Brain microvascular endothelial cell (primary cell): ENCODE data around the gene CFAP54.
"Not testable (repeated sequence)": the region's sequence is repeated elsewhere in the genome, so short reads cannot be mapped to it uniquely, and the experiment has no call there.

ENCODE experiments used
- DNase-seq: peaks from one replicate; pipeline ENCODE4 v3.0.0-alpha.2; 2020
- H3K27ac ChIP-seq: fragments of 250-450 bp; sonication (Bioruptor Pico); 2 replicates; pipeline ENCODE4 v1.5.1; 2020; ENCODE audit warnings: mild to moderate bottlenecking, moderate library complexity
- H3K27me3 ChIP-seq: fragments of 250-450 bp; sonication (Bioruptor Pico); replicated peaks from 2 replicates; pipeline ENCODE4 v1.5.1; 2020; ENCODE audit warnings: mild to moderate bottlenecking
- H3K36me3 ChIP-seq: fragments of 250-450 bp; sonication (Bioruptor Pico); replicated peaks from 2 replicates; pipeline ENCODE4 v1.5.1; 2020; ENCODE audit warnings: mild to moderate bottlenecking
- H3K4me3 ChIP-seq: 2 replicates; pipeline ENCODE4 v1.5.1; 2011; ENCODE audit warnings: low read depth, mild to moderate bottlenecking, control low read depth, low read length, moderate library complexity
- in situ Hi-C: cut with HindIII; loops from 2 replicates; pipeline ENCODE4 v1.10.0; 2017; ENCODE audit warnings: low sequenced_read_pairs, low pct_ligation_motif_present
- TF ChIP-seq, protein P1 (sequence below): IDR thresholded peaks from 2 replicates; pipeline ENCODE4 v1.5.1; 2011; ENCODE audit warnings: low read depth, mild to moderate bottlenecking, moderate library complexity, low read length, control low read depth, inconsistent platforms; ENCODE audit errors: missing control alignments

The CFAP54 gene

DNA sequence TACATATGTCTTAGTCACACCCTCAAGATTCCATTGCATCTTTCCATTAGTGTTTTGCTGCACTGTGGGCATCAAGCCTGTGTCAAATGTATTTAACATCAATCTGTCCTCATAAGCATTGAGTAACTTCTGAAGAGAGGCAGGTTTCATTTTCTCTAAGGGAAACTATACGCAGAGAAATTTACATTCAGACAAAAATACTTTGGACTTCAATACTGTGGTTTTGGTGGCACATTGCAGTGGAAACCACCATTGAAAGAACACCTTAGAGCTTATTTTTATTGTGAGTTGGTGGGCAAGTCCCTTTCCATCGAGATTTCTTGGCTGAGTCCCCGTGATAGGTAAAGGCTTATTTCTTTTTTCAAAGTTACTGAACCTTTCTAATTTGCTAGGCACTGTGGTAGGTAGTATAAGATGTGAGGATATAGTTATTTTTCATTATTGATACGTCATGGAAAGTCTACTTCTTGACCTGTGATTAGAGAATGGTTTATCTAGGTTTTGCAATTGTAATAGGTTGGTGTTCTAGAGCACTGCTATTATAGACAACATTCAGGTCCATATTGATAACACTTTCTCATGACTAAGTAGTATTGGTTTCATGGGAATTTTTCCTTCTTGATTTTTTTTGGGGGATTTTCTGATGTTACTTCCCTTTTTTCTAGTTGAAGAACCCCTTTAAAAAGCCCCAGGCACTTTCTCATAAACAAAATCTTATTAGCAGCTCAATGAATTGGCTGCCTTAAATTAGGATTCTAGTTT is 81.9 kb downstream of the CFAP54 start:
- TF ChIP-seq, protein P1, sequence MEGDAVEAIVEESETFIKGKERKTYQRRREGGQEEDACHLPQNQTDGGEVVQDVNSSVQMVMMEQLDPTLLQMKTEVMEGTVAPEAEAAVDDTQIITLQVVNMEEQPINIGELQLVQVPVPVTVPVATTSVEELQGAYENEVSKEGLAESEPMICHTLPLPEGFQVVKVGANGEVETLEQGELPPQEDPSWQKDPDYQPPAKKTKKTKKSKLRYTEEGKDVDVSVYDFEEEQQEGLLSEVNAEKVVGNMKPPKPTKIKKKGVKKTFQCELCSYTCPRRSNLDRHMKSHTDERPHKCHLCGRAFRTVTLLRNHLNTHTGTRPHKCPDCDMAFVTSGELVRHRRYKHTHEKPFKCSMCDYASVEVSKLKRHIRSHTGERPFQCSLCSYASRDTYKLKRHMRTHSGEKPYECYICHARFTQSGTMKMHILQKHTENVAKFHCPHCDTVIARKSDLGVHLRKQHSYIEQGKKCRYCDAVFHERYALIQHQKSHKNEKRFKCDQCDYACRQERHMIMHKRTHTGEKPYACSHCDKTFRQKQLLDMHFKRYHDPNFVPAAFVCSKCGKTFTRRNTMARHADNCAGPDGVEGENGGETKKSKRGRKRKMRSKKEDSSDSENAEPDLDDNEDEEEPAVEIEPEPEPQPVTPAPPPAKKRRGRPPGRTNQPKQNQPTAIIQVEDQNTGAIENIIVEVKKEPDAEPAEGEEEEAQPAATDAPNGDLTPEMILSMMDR, result no peak
- no peaks in the 10 kb centered on the region for H3K27me3 ChIP-seq
- in situ Hi-C loops, result no loop called here
- H3K36me3 ChIP-seq, result no peaks in the 10 kb centered on the region
- no peak for DNase-seq
- H3K4me3 ChIP-seq, result no peak overlapping the region
- no peak overlapping the region for H3K27ac ChIP-seq

DNA sequence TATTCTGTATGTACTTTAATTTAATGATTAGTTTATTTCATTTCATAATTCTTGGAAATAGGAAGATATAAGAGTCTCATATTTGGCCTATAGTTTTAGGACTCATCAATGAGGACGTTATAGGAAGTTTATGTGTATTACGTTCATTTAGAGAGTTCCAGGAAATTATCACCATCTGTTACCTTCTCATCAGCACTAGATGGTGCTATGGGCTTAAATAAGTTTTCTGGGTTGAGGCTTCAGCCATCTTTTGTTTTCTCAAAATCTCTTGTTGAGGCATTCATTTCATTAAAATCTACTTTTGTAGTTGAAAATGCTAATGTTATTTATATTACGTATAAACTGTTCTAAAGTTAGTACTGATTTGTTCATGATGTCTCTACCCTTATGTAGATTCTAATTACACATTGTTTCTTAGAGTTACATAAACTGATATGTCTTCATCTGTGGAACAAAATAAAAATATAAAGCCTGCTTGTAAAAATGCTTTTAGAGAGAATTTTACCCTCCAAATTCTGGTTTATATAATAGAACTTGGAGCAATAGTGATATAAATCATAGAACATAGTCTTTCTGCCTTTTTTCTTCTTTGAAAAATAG is 89.2 kb downstream of the CFAP54 start:
- no peak for DNase-seq
- H3K4me3 ChIP-seq, result no peak overlapping the region
- in situ Hi-C loops, result no loop called here
- H3K27me3 ChIP-seq, result no peaks in the 10 kb centered on the region
- H3K27ac ChIP-seq, result no peak overlapping the region
- H3K36me3 ChIP-seq, result no peaks in the 10 kb centered on the region
- TF ChIP-seq, protein P1, result peak; percentile 44

DNA sequence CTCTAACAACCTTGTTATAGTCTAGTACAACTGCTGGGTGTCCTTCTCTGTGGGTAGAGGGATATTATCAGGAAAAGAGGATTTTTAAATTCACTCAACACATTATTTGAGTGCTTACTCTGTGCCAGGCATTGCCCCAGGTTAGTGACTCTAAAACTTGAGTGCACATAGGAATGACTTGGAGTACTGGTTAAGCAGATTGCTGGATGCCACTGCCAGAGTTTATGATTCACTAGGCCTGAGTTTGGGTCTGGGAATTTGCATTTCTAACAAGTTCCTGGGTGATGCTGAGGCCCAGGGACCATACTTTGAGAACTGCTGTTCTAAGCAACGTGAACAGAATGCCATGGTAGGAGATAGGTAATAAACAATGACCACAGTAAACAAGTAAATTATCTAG is 96.6 kb downstream of the CFAP54 start:
- DNase-seq, result no peak
- H3K4me3 ChIP-seq, result no peak overlapping the region
- no peaks in the 10 kb centered on the region for H3K27me3 ChIP-seq
- TF ChIP-seq, protein P1, result no peak
- no peak overlapping the region for H3K27ac ChIP-seq
- in situ Hi-C loops, result no loop called here
- no peaks in the 10 kb centered on the region for H3K36me3 ChIP-seq

DNA sequence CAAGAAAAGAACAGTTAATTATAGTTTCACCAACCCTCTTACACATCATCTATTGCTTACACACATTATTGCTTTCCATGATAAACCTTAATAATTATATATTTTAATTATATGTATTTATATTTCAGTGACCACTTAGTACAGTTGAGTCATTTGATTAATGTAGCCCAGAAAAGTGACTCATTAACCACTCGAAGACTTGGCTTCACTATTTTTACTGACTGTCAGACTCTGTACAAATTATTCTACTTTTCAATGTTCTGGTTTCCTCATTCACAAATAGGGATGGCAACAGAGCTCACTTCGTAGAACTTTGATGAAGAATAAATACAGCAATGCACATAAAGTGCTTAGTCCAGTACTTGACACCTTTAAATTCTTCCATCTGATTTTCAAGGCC is 98.3 kb downstream of the CFAP54 start:
- no peak overlapping the region for H3K4me3 ChIP-seq
- TF ChIP-seq, protein P1, result no peak
- no peaks in the 10 kb centered on the region for H3K27me3 ChIP-seq
- in situ Hi-C loops, result no loop called here
- no peak for DNase-seq
- no peak overlapping the region for H3K27ac ChIP-seq
- no peaks in the 10 kb centered on the region for H3K36me3 ChIP-seq

DNA sequence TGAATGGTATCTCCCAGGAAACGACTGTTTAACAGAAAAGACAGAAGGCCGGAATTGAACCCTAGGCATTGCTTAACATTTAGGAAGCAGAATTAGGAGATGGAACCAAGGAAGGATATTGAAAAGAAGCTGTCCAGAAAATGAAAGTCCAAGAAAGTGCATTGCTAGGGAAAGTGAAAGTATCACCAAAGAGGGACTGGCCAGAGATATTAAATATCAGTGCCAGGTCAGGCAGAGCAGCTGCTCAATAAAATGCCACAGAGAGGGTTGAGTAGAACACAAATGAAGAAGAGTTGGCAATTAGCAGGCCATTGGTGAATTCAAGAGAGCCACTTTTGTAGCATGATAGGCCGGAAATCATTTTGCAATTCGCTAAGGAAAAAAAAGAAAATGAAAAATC is 101.6 kb downstream of the CFAP54 start:
- Histone ChIP-seq H3K4me3 (no peak overlapping the region), H3K27ac (no peak overlapping the region), H3K27me3 (no peaks in the 10 kb centered on the region), H3K36me3 (no peaks in the 10 kb centered on the region)
- DNase-seq, result no peak
- in situ Hi-C loops, result no loop called here
- TF ChIP-seq, protein P1, result no peak

DNA sequence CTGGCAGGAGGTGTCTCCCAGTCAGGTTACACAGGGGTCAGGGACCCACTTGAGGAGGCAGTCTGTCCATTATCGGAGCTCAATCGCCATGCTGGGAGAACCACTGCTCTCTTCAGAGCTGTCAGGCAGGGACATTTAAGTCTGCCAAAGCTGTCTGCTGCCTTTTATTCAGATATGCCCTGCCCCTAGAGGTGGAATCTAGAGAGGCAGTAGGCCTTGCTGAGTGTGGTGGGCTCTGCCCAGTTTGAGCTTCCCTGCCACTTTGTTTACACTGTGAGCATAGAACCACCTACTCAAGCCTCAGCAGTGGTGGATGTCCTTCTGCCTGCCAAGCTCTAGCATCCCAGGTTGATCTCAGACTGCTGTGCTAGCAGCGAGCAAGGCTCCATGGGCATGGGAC is 115.0 kb downstream of the CFAP54 start:
- H3K27ac ChIP-seq, H3K36me3 ChIP-seq, DNase-seq, H3K27me3 ChIP-seq, in situ Hi-C loops, H3K4me3 ChIP-seq: not testable (repeated sequence)
